Tongue (tissue), 2 donors: ENCODE measurements around the gene FAM228B. TPM values are rescaled to one million over a fixed set of nuclear protein-coding genes. Genes with fewer than 3 reads are reported as not detected.
"Not testable (repeated sequence)": the region's sequence is repeated elsewhere in the genome, so short reads cannot be mapped to it uniquely, and the experiment has no call there.

Experiments
- DNase-seq: peaks from one replicate; pipeline ENCODE4 v3.0.0-alpha.2; 2015
- total RNA-seq: library from RNA; depleted of rRNA; stranded (reverse); fragments of >200 nt; gene quantifications from one replicate; pipeline ENCODE4 v1.2.3, GENCODE V29; 2014

Gene FAM228B
- 39.4 TPM for total RNA-seq

GRCh38 chr2:24123195-24123921, at the start of gene FAM228B, which contains the start of gene PFN4:
TSS of gene FAM228B (plus strand) at chr2:24123469. CDS start at chr2:24124362, 893 bp downstream.
TSS of gene PFN4 (minus strand) at chr2:24123334. CDS start at chr2:24122535, 799 bp downstream.
- peak; percentile 93 for DNase-seq

GRCh38 chr2:24073816-24074215, 49.5 kb upstream of the FAM228B start:
- no peak for DNase-seq

- DNase-seq: no peak
Measured at GRCh38 chr2:24075259-24075658, 48.0 kb upstream of the FAM228B start.

- peak; percentile 99 for DNase-seq
Measured at GRCh38 chr2:24075915-24076848, 47.1 kb upstream of the FAM228B start, which contains the start of gene SF3B6. TSS of gene SF3B6 (minus strand) at chr2:24076326. CDS start at chr2:24076229, 97 bp downstream.

- peak; percentile 41 for DNase-seq
Measured at GRCh38 chr2:24076849-24077534, 46.3 kb upstream of the FAM228B start.

- DNase-seq: peak; percentile 15
Measured at GRCh38 chr2:24077535-24077877, 45.8 kb upstream of the FAM228B start.

GRCh38 chr2:24077879-24078278, 45.4 kb upstream of the FAM228B start:
- DNase-seq: no peak

GRCh38 chr2:24080701-24081100, 42.6 kb upstream of the FAM228B start:
- peak; percentile 94 for DNase-seq

- no peak for DNase-seq
Measured at GRCh38 chr2:24082787-24083566, 40.3 kb upstream of the FAM228B start.

- peak; percentile 92 for DNase-seq
Measured at GRCh38 chr2:24083567-24084385, 39.5 kb upstream of the FAM228B start.

GRCh38 chr2:24084386-24085199, 38.7 kb upstream of the FAM228B start, which contains the start of gene TP53I3:
TSS of gene TP53I3 (minus strand) at chr2:24084834. CDS start at chr2:24084326, 508 bp downstream.
- peak; percentile 95 for DNase-seq

GRCh38 chr2:24085200-24085489, 38.1 kb upstream of the FAM228B start:
- DNase-seq: no peak

- DNase-seq: no peak
Measured at GRCh38 chr2:24086241-24086640, 37.0 kb upstream of the FAM228B start.

GRCh38 chr2:24087032-24087431, 36.2 kb upstream of the FAM228B start:
- no peak for DNase-seq

GRCh38 chr2:24088821-24089359, 34.4 kb upstream of the FAM228B start:
- DNase-seq: no peak

GRCh38 chr2:24093270-24093669, 30.0 kb upstream of the FAM228B start:
- not testable (repeated sequence) for DNase-seq

- DNase-seq: not testable (repeated sequence)
Measured at GRCh38 chr2:24095171-24095677, 28.0 kb upstream of the FAM228B start.

GRCh38 chr2:24100732-24101131, 22.5 kb upstream of the FAM228B start:
- DNase-seq: not testable (repeated sequence)

GRCh38 chr2:24101992-24102391, 21.3 kb upstream of the FAM228B start:
- no peak for DNase-seq
